ENCODE measurements around the gene POLD1. TPM values are rescaled to one million over a fixed set of nuclear protein-coding genes. Genes with fewer than 3 reads are reported as not detected.

Gene POLD1
- total RNA-seq, 1 experiment from 2014 or later, result 81.9 TPM

DNA sequence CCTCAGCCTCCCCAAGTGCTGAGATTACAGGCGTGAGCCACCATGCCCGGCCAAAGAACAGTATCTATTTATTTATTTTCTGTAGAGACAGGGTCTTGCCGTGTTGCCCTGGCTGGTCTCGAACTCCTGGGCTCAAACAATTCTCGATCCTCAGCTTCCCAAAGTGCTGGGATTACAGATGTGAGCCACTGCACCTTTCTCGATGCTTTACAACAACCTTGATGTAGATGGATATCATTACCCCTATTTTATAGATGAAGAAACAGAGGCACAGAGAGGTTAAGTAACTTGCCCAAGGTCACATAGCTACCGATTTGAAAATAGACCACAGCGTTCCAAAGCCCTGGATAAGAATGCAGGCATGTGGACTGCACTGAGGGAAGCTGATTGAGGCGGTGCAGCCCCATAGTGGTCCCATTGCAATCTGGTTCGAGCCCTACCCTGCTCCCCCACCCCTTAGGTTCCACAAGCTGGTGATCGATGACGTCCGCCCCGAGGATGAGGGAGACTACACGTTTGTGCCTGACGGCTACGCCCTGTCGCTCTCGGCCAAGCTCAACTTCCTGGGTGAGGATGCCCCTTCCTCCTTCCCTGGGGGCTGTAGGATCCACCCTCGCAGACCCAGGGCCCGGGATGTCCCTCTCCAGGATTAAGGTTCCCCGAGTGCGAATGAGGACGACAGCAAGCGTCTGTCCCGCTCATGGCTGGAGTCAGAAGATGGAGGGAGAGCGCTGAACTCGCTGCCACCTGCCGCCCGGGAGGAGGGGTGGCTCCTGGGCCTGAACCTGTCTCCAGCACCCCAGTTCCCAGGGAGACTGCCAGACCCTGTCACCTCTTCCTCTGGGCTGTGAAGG lies 66.4 kb downstream of the POLD1 start:
- DNase-seq, result no peak
- Mint-ChIP-seq H3K4me1 (ENCODE audit: low read depth, unreplicated experiment) (no peaks in the 10 kb centered on the region), H3K27ac (ENCODE audit: unreplicated experiment) (no peak overlapping the region), H3K36me3 (ENCODE audit: insufficient read depth, unreplicated experiment) (no peaks in the 10 kb centered on the region), H3K9me3 (ENCODE audit: low read depth, unreplicated experiment) (no peaks in the 10 kb centered on the region), H3K27me3 (ENCODE audit: unreplicated experiment) (peaks cover 59% of the 10 kb centered on the region), H3K4me3 (ENCODE audit: low read depth, unreplicated experiment) (no peak overlapping the region)
- no peak for TF ChIP-seq CTCF (IDR thresholded peaks at IDR 0.05; ENCODE audit: unreplicated experiment)
- CTCF ChIA-PET, result no interaction called here
- no TSS peak for BruUV-seq (replicated peaks)
- intact Hi-C loops (cut with micrococcal nuclease; ENCODE audit: unreplicated experiment), result no loop called here

DNA sequence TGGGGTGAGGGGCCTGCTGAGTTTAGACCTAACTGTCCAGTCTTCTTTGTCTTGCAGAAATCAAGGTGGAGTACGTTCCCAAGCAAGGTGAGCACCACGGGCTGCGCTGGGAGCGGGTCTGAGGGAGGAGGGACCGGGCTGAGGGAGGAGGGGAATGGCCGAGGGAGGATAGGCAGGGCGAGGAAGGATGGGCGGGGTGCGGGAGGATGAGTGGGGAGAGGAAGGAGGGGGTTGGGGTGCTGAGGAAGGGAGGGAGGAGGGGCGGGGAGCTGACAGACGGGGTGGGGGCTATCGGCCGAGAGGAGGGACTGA lies 67.0 kb downstream of the POLD1 start:
- BruUV-seq (replicated peaks), result no TSS peak
- intact Hi-C loops (cut with micrococcal nuclease; ENCODE audit: unreplicated experiment), result no loop called here
- DNase-seq, result no peak
- Mint-ChIP-seq H3K27me3 (ENCODE audit: unreplicated experiment) (peaks cover 59% of the 10 kb centered on the region), H3K27ac (ENCODE audit: unreplicated experiment) (no peak overlapping the region), H3K4me3 (ENCODE audit: low read depth, unreplicated experiment) (no peak overlapping the region), H3K36me3 (ENCODE audit: insufficient read depth, unreplicated experiment) (no peaks in the 10 kb centered on the region), H3K4me1 (ENCODE audit: low read depth, unreplicated experiment) (no peaks in the 10 kb centered on the region), H3K9me3 (ENCODE audit: low read depth, unreplicated experiment) (peaks cover 2% of the 10 kb centered on the region)
- CTCF ChIA-PET, result no interaction called here
- TF ChIP-seq CTCF (IDR thresholded peaks at IDR 0.05; ENCODE audit: unreplicated experiment), result no peak

DNA sequence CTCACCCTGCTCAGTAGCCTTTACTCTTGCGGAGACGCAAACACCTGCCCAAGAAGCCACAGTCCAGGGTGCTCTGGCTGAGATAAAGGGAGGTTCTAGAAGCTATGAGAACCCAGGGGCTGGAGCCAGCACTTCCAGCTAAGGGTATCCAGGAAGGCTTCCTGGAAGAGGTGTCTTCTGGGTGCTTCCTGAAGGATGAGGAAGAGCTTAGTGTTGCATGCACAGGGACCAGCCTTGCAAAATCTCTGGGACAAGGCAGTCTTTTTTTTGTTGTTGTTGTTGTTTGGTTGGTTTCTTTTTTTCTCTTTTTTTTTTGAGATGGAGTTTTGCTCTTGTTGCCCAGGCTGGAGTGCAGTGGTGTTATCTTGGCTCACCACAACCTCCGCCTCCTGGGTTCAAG lies 69.1 kb downstream of the POLD1 start:
- CTCF ChIA-PET, result interaction anchor here (0.5 kb wide), 1 partner anchor 102 kb away, joined by 3 read pairs; no protein-coding TSS in a partner anchor
- no peak for DNase-seq
- peaks cover 2% of the 10 kb centered on the region for H3K9me3 Mint-ChIP-seq (ENCODE audit: low read depth, unreplicated experiment)
- no TSS peak for BruUV-seq (replicated peaks)
- TF ChIP-seq CTCF (IDR thresholded peaks at IDR 0.05; ENCODE audit: unreplicated experiment), result no peak
- no peak overlapping the region for H3K4me3 Mint-ChIP-seq (ENCODE audit: low read depth, unreplicated experiment)
- H3K27ac Mint-ChIP-seq (ENCODE audit: unreplicated experiment), result no peak overlapping the region
- peaks cover 72% of the 10 kb centered on the region for H3K27me3 Mint-ChIP-seq (ENCODE audit: unreplicated experiment)
- no peaks in the 10 kb centered on the region for H3K36me3 Mint-ChIP-seq (ENCODE audit: insufficient read depth, unreplicated experiment)
- no peaks in the 10 kb centered on the region for H3K4me1 Mint-ChIP-seq (ENCODE audit: low read depth, unreplicated experiment)
- intact Hi-C loops (cut with micrococcal nuclease; ENCODE audit: unreplicated experiment), result no loop called here

GRCh38 chr19:50455992-50456391 lies 71.8 kb downstream of the POLD1 start:
- Mint-ChIP-seq H3K27ac (ENCODE audit: unreplicated experiment) (no peak overlapping the region), H3K27me3 (ENCODE audit: unreplicated experiment) (peaks cover 71% of the 10 kb centered on the region), H3K4me3 (ENCODE audit: low read depth, unreplicated experiment) (no peak overlapping the region), H3K4me1 (ENCODE audit: low read depth, unreplicated experiment) (no peaks in the 10 kb centered on the region), H3K36me3 (ENCODE audit: insufficient read depth, unreplicated experiment) (no peaks in the 10 kb centered on the region), H3K9me3 (ENCODE audit: low read depth, unreplicated experiment) (peaks cover 2% of the 10 kb centered on the region)
- DNase-seq, result no peak
- TF ChIP-seq CTCF (IDR thresholded peaks at IDR 0.05; ENCODE audit: unreplicated experiment), result no peak
- intact Hi-C loops (cut with micrococcal nuclease; ENCODE audit: unreplicated experiment), result no loop called here
- CTCF ChIA-PET, result interaction anchor here (0.7 kb wide), 1 partner anchor 10 kb away, joined by 3 read pairs; no protein-coding TSS in a partner anchor
- no TSS peak for BruUV-seq (replicated peaks)

Measured in Calu3 (cell line).